GM12873 (cell line): ENCODE results near the gene TP53I3.

Source experiments
- TF ChIP-seq, protein P1 (sequence below): IDR thresholded peaks from 2 replicates; pipeline ENCODE4 v1.5.1; 2012; ENCODE audit warnings: low read depth, mild to moderate bottlenecking, moderate library complexity, low read length, control low read depth; ENCODE audit not compliant: insufficient read depth; ENCODE audit errors: missing control alignments

TP53I3 gene

DNA sequence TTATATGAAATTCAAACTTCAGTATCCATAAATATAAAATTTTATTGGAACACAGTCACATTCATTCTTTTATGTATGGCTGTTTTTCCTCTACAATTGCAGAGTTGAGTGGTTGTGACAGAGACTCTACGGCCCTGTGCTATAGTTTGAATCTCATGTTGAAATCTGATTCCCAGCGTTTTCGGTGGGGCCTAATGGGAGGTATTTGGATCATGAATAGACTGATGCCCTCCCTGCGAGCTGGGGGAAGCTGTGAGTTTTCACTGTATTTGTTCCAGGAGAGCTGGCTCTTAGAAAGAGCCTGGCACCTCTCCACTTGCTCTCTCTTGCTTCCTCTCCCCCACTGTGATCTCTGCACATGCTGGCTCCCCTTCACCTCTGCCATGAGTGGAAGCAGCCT is 36.8 kb upstream of the TP53I3 start:
- TF ChIP-seq, protein P1, sequence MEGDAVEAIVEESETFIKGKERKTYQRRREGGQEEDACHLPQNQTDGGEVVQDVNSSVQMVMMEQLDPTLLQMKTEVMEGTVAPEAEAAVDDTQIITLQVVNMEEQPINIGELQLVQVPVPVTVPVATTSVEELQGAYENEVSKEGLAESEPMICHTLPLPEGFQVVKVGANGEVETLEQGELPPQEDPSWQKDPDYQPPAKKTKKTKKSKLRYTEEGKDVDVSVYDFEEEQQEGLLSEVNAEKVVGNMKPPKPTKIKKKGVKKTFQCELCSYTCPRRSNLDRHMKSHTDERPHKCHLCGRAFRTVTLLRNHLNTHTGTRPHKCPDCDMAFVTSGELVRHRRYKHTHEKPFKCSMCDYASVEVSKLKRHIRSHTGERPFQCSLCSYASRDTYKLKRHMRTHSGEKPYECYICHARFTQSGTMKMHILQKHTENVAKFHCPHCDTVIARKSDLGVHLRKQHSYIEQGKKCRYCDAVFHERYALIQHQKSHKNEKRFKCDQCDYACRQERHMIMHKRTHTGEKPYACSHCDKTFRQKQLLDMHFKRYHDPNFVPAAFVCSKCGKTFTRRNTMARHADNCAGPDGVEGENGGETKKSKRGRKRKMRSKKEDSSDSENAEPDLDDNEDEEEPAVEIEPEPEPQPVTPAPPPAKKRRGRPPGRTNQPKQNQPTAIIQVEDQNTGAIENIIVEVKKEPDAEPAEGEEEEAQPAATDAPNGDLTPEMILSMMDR, result no peak

DNA sequence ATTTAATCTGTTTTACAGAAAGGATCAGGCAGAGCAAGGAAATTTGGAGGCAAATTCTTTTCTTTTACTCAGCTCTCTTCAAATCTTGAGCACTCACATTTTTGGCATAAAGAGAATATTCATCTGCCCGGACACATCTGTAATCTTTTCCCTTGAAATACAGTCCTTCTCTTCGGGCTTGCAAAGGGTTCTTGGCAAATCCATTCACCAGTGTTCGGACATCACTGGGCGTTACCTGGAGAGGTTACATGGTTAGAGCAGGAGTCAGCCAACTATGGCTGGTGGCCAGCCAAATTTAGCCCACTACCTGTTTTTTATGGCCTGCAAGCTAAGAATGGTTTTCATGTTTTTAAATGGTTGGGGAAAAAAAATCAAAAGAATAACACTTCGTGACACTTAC is 36.4 kb upstream of the TP53I3 start:
- TF ChIP-seq, protein P1, result no peak

DNA sequence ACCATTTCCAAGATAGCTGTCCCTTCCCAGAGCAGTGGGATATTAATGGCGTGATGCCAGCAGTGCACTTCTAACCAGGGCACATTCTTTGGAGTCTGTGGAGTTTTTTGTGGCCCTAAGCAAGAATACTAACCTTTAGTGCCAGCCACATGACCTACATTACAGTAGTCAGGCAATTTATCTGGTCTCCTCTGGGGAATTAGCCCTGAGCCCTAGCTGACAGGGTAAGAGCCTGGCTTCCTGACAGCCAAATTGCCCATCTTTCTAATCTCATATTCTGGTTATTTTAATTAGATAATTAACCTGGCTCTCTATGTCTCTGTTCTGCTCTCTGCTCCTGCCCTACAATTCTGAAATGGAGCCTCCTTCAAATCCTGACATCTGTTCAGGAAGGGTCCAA is 33.3 kb upstream of the TP53I3 start:
- TF ChIP-seq, protein P1, result no peak

DNA sequence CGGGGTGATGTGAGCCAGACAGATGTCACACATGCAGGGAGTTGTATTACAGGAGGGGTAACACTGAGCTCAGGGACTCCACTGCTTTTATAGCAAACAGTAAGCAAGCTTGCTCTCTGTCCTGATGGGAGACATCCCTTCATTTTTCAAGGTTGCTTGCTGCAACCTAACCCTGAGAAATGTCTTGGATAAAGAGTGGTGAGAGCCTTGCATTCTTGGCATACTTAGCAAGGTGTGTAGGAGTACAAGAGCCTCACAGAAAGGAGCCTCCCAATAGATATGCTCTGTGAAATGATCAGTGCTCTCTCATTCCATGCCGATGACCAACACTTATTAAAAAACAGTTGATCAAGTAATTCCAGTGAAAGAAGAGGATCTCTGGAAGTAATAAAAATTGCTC is 30.4 kb upstream of the TP53I3 start:
- TF ChIP-seq, protein P1, result no peak

DNA sequence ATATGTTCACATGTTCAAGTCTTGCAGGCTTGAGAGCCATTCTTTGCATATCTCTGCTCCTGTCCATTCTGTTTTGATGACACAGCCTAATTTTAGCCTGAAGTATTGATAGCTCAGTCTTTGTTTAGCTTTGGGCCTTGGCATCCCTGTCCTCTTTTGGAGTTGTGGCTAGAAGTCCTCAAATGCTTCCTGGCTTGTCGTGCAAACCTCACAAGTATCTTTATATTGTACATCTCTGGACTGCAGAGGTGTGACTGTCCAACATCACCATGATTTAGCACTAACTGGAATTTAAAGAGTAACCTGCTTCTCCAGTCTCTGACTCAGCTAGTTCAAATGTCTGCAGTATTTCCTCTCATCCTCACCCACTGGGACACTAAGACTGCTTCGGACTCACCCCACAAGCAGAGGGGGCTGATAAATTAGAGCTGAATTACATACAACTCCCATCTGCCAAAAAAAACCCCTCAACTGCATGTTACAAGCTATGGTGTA is 26.8 kb upstream of the TP53I3 start:
- TF ChIP-seq, protein P1, result no peak

DNA sequence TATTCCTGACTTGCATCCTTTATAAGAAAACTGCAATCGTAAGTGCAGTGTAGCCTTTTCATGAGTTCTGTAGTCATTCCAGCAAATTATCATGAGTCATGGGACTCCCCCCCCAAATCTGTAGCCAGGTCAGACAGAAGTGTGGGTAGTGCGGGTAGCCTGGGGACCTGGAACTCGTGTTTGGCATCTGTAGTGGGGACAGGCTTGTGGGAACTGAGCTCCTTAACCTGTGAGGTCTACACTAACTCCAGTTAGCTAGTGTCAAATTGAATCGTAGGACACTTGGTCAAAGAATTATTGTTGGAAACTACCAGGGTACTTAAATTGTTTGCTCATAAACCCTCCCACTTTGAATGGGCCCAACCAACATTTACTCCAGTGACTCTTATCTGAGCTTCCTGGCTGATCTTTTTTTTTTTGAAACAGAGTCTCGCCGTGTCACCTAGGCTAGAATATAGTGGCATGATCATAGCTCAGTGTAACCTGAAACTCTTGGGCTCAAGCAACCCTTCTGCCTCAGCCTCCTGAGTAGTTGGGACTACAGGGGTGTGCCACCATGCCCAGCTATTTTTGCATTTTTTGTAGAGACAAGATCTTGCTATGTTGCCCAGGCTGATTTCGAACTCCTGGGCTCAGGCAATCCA is 26.1 kb upstream of the TP53I3 start:
- TF ChIP-seq, protein P1, result no peak

DNA sequence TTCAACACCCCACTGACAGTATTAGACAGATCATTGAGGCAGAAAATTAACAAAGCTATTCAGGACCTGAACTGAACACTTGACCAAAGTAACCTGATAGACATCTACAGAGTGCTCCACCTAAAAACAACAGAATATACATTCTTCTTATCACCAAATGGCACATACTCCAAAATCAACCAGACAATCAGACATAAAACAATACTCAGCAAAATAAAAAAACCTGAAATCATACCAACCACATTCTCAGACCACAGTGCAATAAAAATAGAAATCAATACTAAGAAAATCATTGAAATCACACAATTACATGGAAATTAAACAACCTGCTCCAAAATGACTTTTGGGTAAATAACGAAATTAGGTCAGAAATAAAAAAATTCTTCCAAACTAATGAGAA is 22.7 kb upstream of the TP53I3 start:
- TF ChIP-seq, protein P1, result no peak
